Cardiac muscle cell (in vitro differentiated cells and primary cell): ENCODE results near the gene FNTB. TPM values are rescaled to one million over a fixed set of nuclear protein-coding genes. Genes with fewer than 3 reads are reported as not detected.
A peak's percentile ranks its signal among the peaks of the same experiment; 100 is the strongest.

Experiments used
- DNase-seq, 2 donors: peaks; one replicate each; pipeline versions ENCODE4 v3.0.0 to v3.0.0-alpha.2; 2010 to 2017; ENCODE audit warnings: low read depth in 1 of 2, low spot score in 1 of 2
- H3K27ac ChIP-seq: fragments of 200-600 bp; sonication (generic); 2 replicates; pipeline ENCODE4 v1.5.1; 2016
- H3K27me3 ChIP-seq: fragments of 200-600 bp; sonication (generic); 2 replicates; pipeline ENCODE4 v1.6.0; 2016; ENCODE audit warnings: control low read depth
- H3K36me3 ChIP-seq: fragments of 200-600 bp; sonication (generic); 2 replicates; pipeline ENCODE4 v1.5.1; 2016; ENCODE audit warnings: control low read depth
- H3K4me1 ChIP-seq: fragments of 200-600 bp; sonication (generic); 2 replicates; pipeline ENCODE4 v1.8.1; 2017; ENCODE audit warnings: low read depth, mild to moderate bottlenecking, mixed run types
- H3K4me3 ChIP-seq: fragments of 200-600 bp; sonication (generic); 2 replicates; pipeline ENCODE4 v1.5.1; 2016; ENCODE audit warnings: mild to moderate bottlenecking
- H3K9me3 ChIP-seq: fragments of 200-600 bp; sonication (generic); 2 replicates; pipeline ENCODE4 v1.5.1; 2017; ENCODE audit warnings: low read depth, mild to moderate bottlenecking, control low read depth
- polyA plus RNA-seq: library from polyadenylated mRNA; unstranded; fragments of >200 nt; fragmentation: Nextera tagmentation; extraction: Ambion mirVana; gene quantifications from 2 replicates; pipeline ENCODE4 v1.2.1, GENCODE V29; 2016
- total RNA-seq: library from RNA; depleted of rRNA; stranded (reverse); fragments of >200 nt; gene quantifications from 2 replicates; pipeline ENCODE4 v1.2.3, GENCODE V29; 2016
- TF ChIP-seq, protein P1 (sequence below): IDR thresholded peaks from 2 replicates; pipeline ENCODE4 v1.5.1; 2012; ENCODE audit warnings: low read depth, mild to moderate bottlenecking, low read length

FNTB gene
- total and polyA plus RNA-seq, 2 experiments from 2014 or later, result 34.9 to 42.0 TPM

DNA sequence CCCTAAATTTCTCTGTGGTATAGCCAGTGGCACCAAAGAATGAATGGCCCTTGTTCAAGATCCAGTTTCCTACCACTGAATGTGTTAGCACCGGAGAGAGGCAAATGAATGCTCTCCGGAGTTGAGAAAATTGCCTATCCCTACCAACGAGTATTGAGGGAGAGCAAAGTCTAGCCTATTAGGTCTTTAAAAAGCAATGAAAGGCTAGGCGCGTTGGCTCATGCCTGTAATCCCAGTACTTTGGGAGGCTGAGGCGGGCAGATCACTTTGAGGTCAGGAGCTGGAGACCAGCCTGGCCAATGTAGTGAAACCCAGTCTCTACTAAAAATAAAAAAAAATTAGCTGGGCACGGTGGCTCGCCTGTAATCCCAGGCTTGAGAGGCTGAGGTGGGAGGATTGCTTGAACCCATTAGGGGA lies 13.7 kb upstream of the FNTB start:
- TF ChIP-seq, protein P1, sequence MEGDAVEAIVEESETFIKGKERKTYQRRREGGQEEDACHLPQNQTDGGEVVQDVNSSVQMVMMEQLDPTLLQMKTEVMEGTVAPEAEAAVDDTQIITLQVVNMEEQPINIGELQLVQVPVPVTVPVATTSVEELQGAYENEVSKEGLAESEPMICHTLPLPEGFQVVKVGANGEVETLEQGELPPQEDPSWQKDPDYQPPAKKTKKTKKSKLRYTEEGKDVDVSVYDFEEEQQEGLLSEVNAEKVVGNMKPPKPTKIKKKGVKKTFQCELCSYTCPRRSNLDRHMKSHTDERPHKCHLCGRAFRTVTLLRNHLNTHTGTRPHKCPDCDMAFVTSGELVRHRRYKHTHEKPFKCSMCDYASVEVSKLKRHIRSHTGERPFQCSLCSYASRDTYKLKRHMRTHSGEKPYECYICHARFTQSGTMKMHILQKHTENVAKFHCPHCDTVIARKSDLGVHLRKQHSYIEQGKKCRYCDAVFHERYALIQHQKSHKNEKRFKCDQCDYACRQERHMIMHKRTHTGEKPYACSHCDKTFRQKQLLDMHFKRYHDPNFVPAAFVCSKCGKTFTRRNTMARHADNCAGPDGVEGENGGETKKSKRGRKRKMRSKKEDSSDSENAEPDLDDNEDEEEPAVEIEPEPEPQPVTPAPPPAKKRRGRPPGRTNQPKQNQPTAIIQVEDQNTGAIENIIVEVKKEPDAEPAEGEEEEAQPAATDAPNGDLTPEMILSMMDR, result no peak

DNA sequence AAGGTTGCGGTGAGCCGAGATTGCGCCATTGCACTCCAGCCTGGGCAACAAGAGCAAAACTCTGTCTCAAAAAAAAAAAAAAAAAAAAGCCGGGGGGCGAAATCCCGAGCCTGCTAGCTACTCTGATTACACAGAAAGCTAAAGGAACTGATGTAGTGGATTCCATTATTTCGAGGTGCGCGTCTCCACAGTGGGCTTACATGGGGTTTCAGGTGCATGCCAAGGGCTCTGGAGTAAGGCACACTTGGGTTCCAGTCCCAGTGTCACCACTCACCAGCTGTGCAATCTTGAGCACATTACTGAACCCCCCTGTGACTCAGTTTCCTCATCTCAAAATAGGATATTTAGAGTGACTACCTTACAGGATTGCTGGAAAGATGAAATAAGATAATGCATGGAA lies 12.9 kb upstream of the FNTB start:
- Histone ChIP-seq H3K27me3 (peaks cover 7% of the 10 kb centered on the region), H3K36me3 (no peaks in the 10 kb centered on the region), H3K4me1 (no peaks in the 10 kb centered on the region), H3K9me3 (no peaks in the 10 kb centered on the region), H3K4me3 (no peak overlapping the region), H3K27ac (no peak overlapping the region)
- TF ChIP-seq, protein P1, result no peak
- DNase-seq, result no peak

More for the DNA sequence above, 13.7 kb upstream of the FNTB start:
- no peaks in the 10 kb centered on the region for H3K4me1 ChIP-seq
- no peaks in the 10 kb centered on the region for H3K9me3 ChIP-seq
- no peak overlapping the region for H3K27ac ChIP-seq
- no peak overlapping the region for H3K4me3 ChIP-seq
- H3K27me3 ChIP-seq, result peaks cover 7% of the 10 kb centered on the region
- H3K36me3 ChIP-seq, result no peaks in the 10 kb centered on the region
- DNase-seq, result no peak

DNA sequence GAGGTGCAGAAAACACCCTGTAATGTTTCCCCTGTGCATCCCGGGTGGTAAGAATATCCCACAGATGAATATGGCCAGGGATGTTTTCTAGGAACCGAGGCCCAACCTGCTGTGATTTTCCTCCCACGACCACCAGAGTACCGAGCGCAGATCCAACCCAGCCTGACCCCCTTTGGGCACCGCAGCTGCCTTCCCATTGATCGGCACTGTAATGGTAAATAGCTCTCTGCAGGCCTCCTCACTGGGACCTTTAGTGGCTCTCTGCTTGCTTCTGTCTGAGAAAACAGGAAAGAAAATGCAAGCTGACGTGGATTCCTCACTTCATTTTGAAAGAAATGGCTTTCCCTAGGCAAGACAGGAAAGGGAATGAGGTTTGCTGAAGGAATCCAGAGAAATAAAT lies 12.1 kb upstream of the FNTB start:
- Histone ChIP-seq H3K4me3 (no peak overlapping the region), H3K4me1 (no peaks in the 10 kb centered on the region), H3K27ac (no peak overlapping the region), H3K36me3 (no peaks in the 10 kb centered on the region), H3K9me3 (no peaks in the 10 kb centered on the region), H3K27me3 (peaks cover 7% of the 10 kb centered on the region)
- DNase-seq, result no peak
- TF ChIP-seq, protein P1, result no peak

DNA sequence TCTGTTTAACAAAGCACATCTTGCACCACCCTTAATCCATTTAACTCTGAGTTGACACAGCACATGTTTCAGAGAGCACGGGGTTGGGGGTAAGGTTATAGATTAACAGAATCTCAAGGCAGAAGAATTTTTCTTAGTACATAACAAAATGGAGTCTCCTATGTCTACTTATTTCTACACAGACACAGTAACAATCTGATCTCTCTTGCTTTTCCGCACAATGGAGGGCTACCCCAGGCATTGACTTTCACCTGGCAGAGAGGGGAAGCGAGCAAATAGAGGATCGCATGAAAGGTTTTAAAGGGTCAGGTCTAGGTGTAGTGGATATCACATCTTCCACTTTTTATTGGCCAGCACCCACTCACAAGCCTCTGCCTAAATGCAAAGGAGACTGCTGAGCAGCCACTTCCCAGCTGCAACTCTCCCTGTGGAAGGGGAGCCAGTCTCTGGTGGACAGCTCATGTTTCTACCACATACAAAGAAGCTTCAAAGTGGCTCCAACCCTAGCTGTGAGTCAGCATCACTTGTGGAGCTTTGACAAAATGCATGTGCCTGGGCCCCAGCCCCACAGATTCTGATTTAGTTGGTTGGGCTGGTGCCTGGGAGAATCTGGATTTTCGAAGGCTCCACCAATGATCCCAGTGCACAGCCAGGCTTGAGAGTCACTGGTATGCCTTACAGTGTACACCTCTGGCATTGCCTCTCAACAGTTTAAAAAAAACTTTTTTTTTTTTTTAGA lies 7.2 kb upstream of the FNTB start:
- Histone ChIP-seq H3K27ac (no peak overlapping the region), H3K27me3 (no peaks in the 10 kb centered on the region), H3K9me3 (no peaks in the 10 kb centered on the region), H3K4me3 (no peak overlapping the region), H3K36me3 (no peaks in the 10 kb centered on the region), H3K4me1 (no peaks in the 10 kb centered on the region)
- peak in 1 of 2 donors; percentile 21 for DNase-seq
- TF ChIP-seq, protein P1, result no peak

DNA sequence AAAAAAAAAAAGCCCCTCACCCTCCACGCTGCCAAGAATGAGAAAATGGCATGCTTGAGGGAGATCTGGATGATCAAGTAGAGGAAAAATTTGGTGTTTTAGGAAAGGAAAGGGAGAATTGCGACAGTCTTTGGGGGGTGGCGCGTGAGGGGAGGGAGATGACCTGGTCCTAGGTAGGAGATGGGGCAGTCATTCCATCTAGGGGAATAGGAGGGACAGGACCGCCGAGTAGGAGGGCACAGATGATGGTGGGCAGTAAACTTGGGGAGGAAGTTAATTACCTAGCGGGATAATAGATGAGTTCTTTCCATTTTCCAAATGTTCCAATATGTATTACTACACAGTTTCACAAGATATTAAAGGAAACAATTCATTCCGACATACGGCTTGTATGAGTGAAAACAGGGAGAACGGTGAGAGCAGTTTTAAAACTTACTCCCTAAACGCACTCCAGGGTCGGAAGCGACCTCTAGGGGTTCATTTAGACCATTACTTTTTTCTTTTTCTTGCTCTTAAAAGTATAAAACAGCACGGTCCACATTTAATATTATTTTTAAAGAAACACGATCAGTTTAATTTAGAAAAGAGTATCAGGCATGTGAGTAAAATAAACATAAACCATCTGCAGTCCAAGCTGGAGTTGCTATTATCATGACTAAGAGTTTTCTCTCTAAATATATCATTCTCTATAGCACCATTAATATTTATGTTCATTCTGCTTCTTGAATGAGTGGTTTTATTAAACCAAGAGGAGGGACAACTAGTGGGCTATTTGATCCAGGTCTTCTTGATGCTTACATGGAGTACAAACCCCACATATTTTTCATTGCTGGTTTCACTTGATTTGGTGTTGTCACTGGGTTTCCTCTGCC lies 3.0 kb upstream of the FNTB start:
- DNase-seq, result peak; percentile 54 to 77
- TF ChIP-seq, protein P1, result peak; percentile 63
- no peaks in the 10 kb centered on the region for H3K27me3 ChIP-seq
- no peak overlapping the region for H3K4me3 ChIP-seq
- H3K36me3 ChIP-seq, result no peaks in the 10 kb centered on the region
- H3K27ac ChIP-seq, result no peak overlapping the region
- H3K4me1 ChIP-seq, result peaks cover 3% of the 10 kb centered on the region
- no peaks in the 10 kb centered on the region for H3K9me3 ChIP-seq
